CD4-positive, alpha-beta T cell treated with Interleukin-10 for 1 hour (primary cell): ENCODE results near the gene RAB20.
A peak's percentile ranks its signal among the peaks of the same experiment; 100 is the strongest.
"Not testable (repeated sequence)": the region's sequence is repeated elsewhere in the genome, so short reads cannot be mapped to it uniquely, and the experiment has no call there.

ENCODE experiments used
- DNase-seq: peaks from one replicate; pipeline ENCODE4 v3.0.0-alpha.2; 2020

Gene RAB20

DNA sequence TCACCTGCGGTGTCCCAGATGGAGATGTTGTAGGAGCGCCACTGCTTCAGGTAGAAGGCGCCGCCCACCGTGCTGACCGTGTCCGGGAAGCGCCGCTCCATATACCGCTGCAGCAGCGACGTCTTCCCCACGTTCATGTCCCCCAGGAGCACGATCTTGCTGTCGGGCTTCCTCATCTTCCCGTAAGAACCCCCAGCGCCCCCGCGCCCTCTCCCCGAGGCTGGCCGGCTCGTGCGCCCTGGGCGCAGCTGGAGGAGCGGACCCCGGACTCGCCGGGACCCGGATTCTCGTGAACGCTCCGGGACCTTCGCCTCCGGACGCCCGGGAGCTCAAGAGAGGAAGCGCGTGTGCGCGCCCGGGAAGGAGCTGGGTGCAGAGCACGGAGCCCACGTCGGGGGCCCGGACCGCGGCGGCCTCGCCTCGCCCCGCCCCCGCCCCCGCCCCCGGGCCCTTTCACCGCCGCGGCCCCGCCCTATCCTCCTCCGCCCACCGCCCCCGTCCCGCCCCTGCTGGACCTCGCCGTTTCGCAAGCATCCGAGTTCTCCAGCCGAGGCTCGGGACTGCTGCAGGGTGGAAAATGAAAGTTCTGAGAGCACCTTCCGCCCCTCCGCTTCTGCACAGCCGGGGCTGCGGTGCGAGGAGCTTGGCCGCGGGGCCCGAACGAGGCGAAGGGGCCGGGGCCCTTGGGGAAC is at the start of gene RAB20:
Gene RAB20 (minus strand): TSS at position 379 of the 692 bp plus-strand sequence. CDS start 203 bp downstream, at position 176.
- peak; percentile 68 for DNase-seq

DNA sequence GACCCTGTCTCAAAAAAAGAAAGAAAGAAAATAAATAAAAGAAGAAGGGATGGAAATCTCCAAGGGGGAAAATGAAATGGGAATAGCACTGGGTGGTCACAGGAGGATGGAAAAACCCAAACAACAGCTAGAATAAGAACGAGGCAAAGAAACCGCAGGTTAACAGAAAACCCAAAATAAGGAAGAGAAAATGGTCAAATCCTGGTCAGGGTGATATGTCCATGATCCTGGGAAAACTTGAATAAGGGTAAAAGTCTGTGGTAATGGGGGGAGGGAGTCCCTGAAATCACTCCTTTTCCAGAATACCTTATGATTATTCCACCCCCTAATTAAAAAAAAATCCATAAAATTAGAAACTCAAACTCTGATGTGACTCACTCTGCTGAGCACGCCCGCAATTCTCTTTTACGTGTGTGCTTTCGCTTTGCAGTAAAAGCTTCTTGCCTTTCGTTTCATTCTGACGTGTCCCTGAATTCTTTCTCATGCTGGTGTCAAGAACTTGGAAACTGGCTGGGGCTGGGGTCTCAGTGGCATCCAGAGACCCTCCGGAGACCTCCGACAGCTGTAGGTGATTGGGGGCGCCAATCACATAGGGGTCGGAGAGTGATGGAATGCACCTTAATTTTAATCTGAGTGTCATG is 49.6 kb upstream of the RAB20 start:
- peak; percentile 8 for DNase-seq

DNA sequence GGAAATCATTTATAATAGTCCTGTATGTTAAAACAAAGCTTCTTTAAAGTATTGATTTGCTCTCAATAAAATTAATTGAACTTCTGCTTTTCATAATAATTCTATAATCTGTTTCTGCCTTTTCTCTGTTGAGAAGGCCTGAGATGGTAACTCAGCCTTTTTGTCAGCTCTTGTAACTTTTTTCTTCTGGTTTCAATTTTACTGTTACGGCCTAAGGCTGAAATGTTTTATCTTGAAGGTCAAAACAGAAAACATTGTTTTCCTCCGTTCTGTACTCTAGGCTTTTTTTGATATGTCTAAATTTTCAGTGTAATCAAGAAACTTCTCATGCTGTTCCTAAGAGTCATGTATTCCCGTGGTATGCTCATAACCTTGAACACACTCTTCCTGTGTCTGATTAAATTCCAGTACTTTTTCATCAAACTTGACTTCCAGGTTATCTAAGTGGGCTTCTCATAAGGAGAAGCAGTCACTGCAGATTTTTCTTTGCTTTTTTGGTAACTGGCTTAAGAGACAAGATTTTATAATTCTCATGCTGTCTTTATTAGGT is 46.2 kb upstream of the RAB20 start:
- DNase-seq = no peak

GRCh38 chr13:110606281-110606680 is 44.8 kb upstream of the RAB20 start:
- not testable (repeated sequence) for DNase-seq

DNA sequence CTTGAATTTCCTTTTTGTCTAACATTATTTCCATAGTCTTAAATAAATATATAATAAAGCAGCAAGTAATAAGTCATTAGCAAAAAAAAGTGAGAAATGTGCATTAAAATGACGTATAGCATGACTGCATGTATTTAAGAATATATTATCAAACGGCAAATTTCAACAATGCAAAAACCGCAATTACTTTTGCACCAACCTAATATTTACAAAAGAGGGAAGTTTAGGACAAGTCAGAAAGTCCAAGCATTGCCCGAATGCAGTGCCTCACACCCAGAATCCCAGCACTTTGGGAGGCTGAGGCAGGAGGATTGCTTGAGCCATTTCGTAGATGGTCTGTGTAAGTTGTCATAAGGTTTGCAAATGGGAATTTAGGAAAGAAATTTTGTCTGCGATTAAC is 43.6 kb upstream of the RAB20 start:
- no peak for DNase-seq

- no peak for DNase-seq
These were observed 39.5 kb upstream of the RAB20 start for GRCh38 chr13:110600980-110601379.

DNA sequence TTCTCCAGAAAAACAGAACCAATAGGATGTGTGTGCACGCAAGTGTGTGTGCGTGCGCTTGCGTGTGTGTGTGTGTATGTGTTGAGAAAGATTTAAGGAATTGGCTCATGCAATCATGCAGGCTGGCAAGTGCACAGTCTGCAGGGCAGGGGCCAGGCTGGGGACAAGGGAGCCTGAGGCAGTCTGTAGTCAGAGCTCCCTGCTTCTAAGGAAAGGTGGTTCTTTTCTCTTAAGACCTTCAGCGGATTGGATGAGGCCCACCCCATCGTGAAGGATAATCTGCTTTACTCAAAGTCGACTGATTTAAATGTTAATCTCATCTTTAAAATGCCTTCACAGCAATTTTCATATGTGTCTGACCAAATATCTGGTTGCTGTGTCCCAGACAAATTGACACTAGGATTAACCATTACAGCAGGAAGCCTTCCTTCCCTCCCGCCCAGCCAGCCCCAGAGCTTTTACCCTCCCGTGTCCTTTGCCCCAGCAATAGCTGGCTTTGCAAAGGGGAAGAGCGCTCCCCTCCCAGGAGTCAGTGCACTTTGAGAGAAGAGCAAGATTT is 38.8 kb upstream of the RAB20 start:
- no peak for DNase-seq

DNA sequence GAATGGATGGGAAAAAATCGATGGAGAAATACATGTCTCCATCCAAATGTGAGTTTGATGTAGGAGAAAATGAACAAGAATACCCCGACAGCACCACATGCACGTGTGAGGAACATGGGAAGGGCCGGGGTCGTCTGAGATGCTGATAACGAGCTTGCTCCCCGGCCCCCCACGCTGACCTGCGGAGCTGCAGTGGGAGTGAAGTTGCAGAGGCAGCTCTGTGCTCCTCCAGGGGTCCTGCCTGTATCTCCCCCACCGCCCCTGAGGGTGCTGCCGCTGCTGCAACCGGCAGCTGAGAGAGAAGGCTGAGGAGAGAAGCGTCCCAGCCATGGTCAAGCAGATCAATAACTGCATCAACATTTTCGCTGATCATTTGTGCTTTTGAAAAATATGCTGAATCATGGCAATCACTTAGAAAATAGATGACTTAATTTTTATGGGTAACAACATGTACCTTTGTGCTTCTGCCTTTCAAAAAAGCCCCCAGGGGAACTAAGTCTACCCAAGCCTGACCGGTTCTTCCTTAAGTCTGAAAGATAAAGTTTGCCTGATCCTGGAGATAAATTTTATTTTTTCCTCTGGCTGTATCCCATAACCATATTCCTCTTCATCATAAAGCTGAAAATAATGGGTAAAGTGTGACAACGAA is 35.6 kb upstream of the RAB20 start:
- DNase-seq = no peak

GRCh38 chr13:110593430-110594130 is 32.1 kb upstream of the RAB20 start:
- DNase-seq = peak; percentile 56

DNA sequence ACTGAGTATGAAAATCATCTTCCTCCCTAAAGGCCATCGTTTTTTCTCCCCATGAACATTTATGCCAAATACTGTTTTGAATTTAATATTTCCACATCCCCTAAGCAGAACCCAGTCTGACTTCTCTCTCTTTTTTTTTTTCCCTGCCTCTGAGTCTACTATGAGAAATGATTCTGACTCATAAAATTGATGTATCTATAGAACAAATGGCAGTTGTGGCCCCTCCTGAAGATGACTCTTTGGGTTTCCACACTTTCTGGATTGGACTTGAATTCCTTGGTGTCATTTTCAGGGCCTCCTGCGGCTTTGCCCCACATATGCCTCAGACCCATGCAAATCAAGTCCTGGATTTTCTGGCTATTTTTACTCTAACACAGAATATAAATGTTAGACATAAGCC is 31.1 kb upstream of the RAB20 start:
- DNase-seq = no peak

GRCh38 chr13:110590577-110590976 is 29.1 kb upstream of the RAB20 start:
- DNase-seq = no peak

- DNase-seq = no peak
These were observed 28.4 kb upstream of the RAB20 start for GRCh38 chr13:110589793-110590390.

- DNase-seq = no peak
These were observed 21.8 kb upstream of the RAB20 start for GRCh38 chr13:110583178-110583865.

DNA sequence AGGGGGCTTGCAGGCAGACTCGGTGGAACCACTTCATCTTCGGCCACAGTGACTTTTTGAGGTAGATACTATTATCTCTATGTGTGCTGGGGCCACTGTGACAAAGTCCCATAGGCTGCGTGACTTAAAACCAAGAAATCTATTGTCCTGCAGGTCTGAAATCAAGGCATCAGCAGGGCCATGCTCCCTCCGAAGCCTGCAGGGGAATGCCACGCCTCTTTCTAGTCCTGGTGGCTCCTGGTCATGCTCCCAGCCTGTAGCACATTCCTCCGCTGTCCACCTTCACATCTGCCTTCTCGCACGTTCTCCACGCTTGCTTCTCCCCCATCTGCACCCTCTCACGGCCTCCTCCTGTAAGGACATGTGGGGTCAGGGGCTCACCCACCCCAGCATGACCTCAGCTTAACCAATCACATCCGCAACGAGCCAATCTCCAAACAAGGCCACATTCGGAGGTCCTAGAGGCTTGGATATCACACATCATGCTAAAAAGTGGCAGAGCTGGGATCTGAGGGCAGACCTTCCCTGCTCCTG is 21.0 kb upstream of the RAB20 start:
- no peak for DNase-seq

DNA sequence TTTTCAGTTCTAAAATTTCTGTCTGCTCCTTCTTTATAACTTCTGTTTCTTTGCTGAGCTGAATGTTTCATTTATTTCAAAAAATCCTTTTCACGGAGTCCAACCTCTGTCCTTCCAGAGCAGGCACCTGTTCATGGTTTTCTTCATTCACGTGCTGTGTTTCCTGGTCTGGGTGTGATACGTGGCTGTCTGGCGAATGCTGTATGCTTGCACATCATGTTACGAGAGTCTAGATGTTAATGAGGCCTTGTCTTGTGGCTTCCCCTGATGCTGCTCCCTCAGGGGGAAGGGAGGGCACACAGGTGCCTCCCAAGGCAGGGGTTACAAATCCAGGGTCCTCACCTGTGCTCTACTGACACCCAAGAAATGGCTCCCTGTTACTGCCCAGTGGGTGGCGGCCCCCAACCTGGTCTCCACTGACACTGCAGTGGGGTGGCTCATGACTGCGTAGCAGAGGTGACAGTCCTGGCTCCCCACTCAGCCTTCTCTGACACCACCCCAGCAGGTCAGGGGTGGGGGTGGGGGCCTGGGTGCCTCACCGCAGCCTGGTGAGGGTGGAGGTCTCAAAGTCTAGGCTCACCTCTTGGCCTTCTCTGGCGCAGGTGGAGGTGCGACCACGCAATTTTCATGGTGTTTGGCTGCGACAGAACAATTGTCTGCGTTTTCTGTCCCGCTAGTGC is 20.1 kb upstream of the RAB20 start:
- no peak for DNase-seq

GRCh38 chr13:110580800-110581199 is 19.3 kb upstream of the RAB20 start:
- DNase-seq = no peak

DNA sequence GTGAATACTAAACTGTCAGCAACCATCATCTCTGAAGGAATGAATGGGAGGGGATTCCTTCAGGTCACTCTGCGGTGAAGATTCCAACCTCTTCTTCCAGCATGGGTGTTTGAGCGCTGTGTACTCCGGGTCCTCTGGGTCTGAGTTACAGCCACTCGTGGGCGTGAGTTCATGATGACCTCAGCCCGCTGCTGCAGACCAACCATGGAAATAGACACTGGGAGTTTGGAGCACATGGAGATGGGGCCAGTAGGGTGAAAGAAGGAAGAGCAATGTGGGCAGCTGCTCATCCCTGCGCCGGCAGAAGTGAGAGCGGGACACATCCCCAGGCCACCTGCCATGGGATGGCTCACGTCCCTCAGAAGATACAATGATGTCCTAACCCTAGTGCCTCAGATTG is 16.8 kb upstream of the RAB20 start:
- DNase-seq = no peak

DNA sequence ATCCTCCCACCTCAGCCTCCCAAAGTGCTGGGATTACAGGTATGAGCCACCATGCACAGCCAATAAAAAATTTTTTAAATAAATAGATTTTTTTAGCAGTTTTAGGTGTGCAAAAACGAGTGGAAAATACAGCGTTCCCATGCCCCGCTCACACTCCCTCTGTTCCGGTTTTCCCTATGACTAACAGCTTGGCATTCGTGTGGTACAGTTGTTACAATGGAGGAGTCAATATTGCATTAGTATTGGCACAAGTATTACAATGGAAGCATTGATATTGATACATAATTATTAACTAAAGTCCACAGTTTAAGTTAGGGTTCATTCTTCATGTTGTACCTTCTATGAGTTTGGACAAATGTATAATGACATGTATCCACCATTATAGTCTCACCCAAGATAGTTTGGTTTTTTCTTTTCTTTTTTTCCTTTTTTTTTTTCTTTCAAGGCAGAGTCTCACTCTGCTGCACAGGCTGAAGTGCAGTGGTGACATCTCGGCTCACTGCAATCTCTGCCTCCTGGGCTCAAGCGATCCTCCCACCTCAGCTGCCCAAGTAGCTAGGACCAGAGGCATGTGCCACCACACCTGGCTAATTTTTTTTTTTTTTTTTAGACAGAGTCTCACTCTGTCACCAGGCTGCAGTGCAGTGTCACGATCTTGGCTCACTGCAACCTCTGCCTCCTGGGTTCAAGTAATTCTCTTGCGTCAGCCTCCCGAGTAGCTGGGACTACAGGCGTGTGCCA is 15.4 kb upstream of the RAB20 start:
- no peak for DNase-seq

DNA sequence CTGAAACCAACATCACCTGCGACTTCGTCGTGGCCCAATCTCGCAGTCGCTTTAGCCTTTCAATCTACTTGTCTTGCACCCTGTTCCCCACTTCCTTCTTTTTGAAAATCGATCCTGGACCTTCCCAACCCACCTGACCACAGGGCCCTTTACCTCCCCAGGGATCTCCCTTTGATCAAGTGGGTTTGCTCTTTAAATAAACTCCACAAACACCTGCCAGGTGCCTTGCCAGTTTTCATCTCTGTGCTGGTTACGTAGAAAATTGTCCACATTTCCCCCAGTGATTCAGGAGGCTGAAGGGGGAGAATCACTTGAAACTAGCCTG is 14.5 kb upstream of the RAB20 start:
- no peak for DNase-seq

DNA sequence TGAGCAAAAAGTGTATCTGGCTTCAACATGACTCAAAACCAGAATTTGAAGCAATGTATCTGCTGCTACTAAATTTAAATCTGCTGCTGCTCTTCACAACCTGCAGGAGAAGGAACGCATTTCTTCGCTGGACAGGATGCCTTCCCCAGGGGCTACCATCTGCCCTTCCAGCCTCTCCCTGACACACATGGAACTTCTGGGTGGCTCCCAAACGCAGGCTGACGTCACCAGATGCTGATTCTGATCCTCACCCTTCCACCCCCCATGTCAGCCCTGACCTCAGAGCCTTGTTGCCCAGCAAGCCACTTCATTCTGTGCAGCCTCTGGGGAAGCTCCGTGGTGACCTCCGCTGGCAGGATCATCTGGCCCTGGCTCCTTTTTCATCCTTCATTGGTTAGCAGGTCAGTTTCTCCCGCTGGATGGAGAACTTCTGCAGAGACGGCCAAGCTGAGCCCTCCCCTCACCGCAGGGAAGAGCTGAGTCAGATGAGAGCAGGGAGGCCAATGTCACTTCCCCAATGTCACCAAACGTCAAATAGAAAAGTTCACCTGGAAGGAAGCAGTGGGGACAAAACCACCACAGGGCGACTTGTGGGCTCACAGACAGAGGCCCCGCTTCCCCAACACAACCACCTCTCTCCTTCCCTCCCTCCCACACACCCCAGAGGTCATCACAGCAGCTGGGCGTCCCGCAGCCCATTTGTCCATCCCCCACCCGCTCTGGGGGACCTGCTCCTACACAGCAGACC is 14.0 kb upstream of the RAB20 start:
- no peak for DNase-seq
